Measurements from ENCODE around the gene NAA10.

Gene NAA10

GRCh38 chrX:153921070-153921469 lies 13.8 kb downstream of the NAA10 start:
- Histone ChIP-seq H3K36me3 (ENCODE audit: control insufficient read depth, insufficient read depth, low read length) (no peaks in the 10 kb centered on the region), H3K79me2 (no peaks in the 10 kb centered on the region), H3K4me3 (ENCODE audit: low read depth, low read length) (no peak overlapping the region), H3K4me2 (ENCODE audit: low read length) (no peak overlapping the region), H3K9ac (no peak overlapping the region), H3K4me1 (peaks cover 2% of the 10 kb centered on the region), H3K27ac (no peak overlapping the region), H3K27me3 (ENCODE audit: control insufficient read depth, insufficient read depth, low read length) (no peaks in the 10 kb centered on the region), H3K9me3 (ENCODE audit: control insufficient read depth, low read length) (no peaks in the 10 kb centered on the region), H2AFZ (no peak overlapping the region)
- TF ChIP-seq CTCF (IDR thresholded peaks at IDR 0.05) = no peak

GRCh38 chrX:153920546-153920945 lies 14.3 kb downstream of the NAA10 start:
- no peaks in the 10 kb centered on the region for H3K27me3 ChIP-seq (ENCODE audit: control insufficient read depth, insufficient read depth, low read length)
- no peak overlapping the region for H2AFZ ChIP-seq
- H3K4me2 ChIP-seq (ENCODE audit: low read length) = no peak overlapping the region
- no peaks in the 10 kb centered on the region for H3K36me3 ChIP-seq (ENCODE audit: control insufficient read depth, insufficient read depth, low read length)
- no peaks in the 10 kb centered on the region for H3K79me2 ChIP-seq
- H3K4me1 ChIP-seq = peaks cover 2% of the 10 kb centered on the region
- no peak overlapping the region for H3K9ac ChIP-seq
- no peak overlapping the region for H3K27ac ChIP-seq
- H3K4me3 ChIP-seq (ENCODE audit: low read depth, low read length) = no peak overlapping the region
- H3K9me3 ChIP-seq (ENCODE audit: control insufficient read depth, low read length) = no peaks in the 10 kb centered on the region
- TF ChIP-seq CTCF (IDR thresholded peaks at IDR 0.05) = no peak

GRCh38 chrX:153919281-153919680 lies 15.6 kb downstream of the NAA10 start:
- Histone ChIP-seq H3K36me3 (ENCODE audit: control insufficient read depth, insufficient read depth, low read length) (no peaks in the 10 kb centered on the region), H3K27ac (no peak overlapping the region), H3K4me3 (ENCODE audit: low read depth, low read length) (no peak overlapping the region), H3K79me2 (no peaks in the 10 kb centered on the region), H3K4me1 (peaks cover 2% of the 10 kb centered on the region), H3K4me2 (ENCODE audit: low read length) (no peak overlapping the region), H3K9me3 (ENCODE audit: control insufficient read depth, low read length) (no peaks in the 10 kb centered on the region), H2AFZ (no peak overlapping the region), H3K27me3 (ENCODE audit: control insufficient read depth, insufficient read depth, low read length) (no peaks in the 10 kb centered on the region), H3K9ac (no peak overlapping the region)
- TF ChIP-seq CTCF (IDR thresholded peaks at IDR 0.05) = no peak

GRCh38 chrX:153917869-153918268 lies 17.0 kb downstream of the NAA10 start:
- no peak overlapping the region for H3K4me2 ChIP-seq (ENCODE audit: low read length)
- H3K79me2 ChIP-seq = no peaks in the 10 kb centered on the region
- H3K4me3 ChIP-seq (ENCODE audit: low read depth, low read length) = no peak overlapping the region
- H3K27me3 ChIP-seq (ENCODE audit: control insufficient read depth, insufficient read depth, low read length) = no peaks in the 10 kb centered on the region
- no peak for TF ChIP-seq CTCF (IDR thresholded peaks at IDR 0.05)
- H3K9me3 ChIP-seq (ENCODE audit: control insufficient read depth, low read length) = no peaks in the 10 kb centered on the region
- H3K27ac ChIP-seq = no peak overlapping the region
- H3K4me1 ChIP-seq = no peaks in the 10 kb centered on the region
- H2AFZ ChIP-seq = no peak overlapping the region
- no peak overlapping the region for H3K9ac ChIP-seq
- no peaks in the 10 kb centered on the region for H3K36me3 ChIP-seq (ENCODE audit: control insufficient read depth, insufficient read depth, low read length)

- no peak overlapping the region for H2AFZ ChIP-seq
- H3K27ac ChIP-seq = no peak overlapping the region
Measured at GRCh38 chrX:153913701-153914100, 21.1 kb downstream of the NAA10 start.

More at GRCh38 chrX:153913701-153914100, 21.1 kb downstream of the NAA10 start:
- Histone ChIP-seq H3K79me2 (no peaks in the 10 kb centered on the region), H3K4me1 (no peaks in the 10 kb centered on the region), H3K9ac (no peak overlapping the region), H3K9me3 (ENCODE audit: control insufficient read depth, low read length) (no peaks in the 10 kb centered on the region), H3K4me3 (ENCODE audit: low read depth, low read length) (no peak overlapping the region), H3K4me2 (ENCODE audit: low read length) (no peak overlapping the region), H3K27me3 (ENCODE audit: control insufficient read depth, insufficient read depth, low read length) (no peaks in the 10 kb centered on the region), H3K36me3 (ENCODE audit: control insufficient read depth, insufficient read depth, low read length) (no peaks in the 10 kb centered on the region)
- no peak for TF ChIP-seq CTCF (IDR thresholded peaks at IDR 0.05)

Measured in parathyroid adenoma (tissue), 2 donors.